Fibroblast of lung (primary cell): ENCODE measurements around the gene GRIK5. TPM values are rescaled to one million over a fixed set of nuclear protein-coding genes. Genes with fewer than 3 reads are reported as not detected.
A peak's percentile ranks its signal among the peaks of the same experiment; 100 is the strongest.

Source experiments
- DNase-seq, 2 donors: peaks; one replicate each; pipeline versions ENCODE4 v3.0.0 to v3.0.0-alpha.2; 2010; ENCODE audit warnings: low read depth in 2 of 2
- H2AFZ ChIP-seq: 2 replicates; pipeline ENCODE4 v1.5.1; 2012; ENCODE audit warnings: low read length, control low read depth, inconsistent platforms
- H3K27ac ChIP-seq: 2 replicates; pipeline ENCODE4 v1.5.1; 2011; ENCODE audit warnings: low read length, control low read depth; ENCODE audit not compliant: insufficient read depth
- H3K27me3 ChIP-seq: 2 replicates; pipeline ENCODE4 v1.5.1; 2011; ENCODE audit warnings: mild to moderate bottlenecking, low read length; ENCODE audit not compliant: control insufficient read depth, insufficient read depth
- H3K36me3 ChIP-seq: 2 replicates; pipeline ENCODE4 v1.5.1; 2011; ENCODE audit warnings: low read length; ENCODE audit not compliant: control insufficient read depth, insufficient read depth
- H3K4me1 ChIP-seq: 2 replicates; pipeline ENCODE4 v1.5.1; 2011; ENCODE audit warnings: low read length; ENCODE audit not compliant: control insufficient read depth, insufficient read depth; ENCODE audit errors: extremely low read depth
- H3K4me2 ChIP-seq: 2 replicates; pipeline ENCODE4 v1.5.1; 2011; ENCODE audit warnings: low read length, control low read depth; ENCODE audit not compliant: insufficient read depth; ENCODE audit errors: extremely low read depth
- H3K4me3 ChIP-seq, 4 experiments: fragments of 200-600 bp in 1 of 4; sonication (generic) in 1 of 4; replicated peaks in 1 of 4; 2 replicates each; pipeline ENCODE4 v1.5.1; 2011 to 2016; ENCODE audit warnings: low read length in 4 of 4, low read depth in 3 of 4, mild to moderate bottlenecking in 3 of 4, control low read depth in 2 of 4, inconsistent platforms in 1 of 4, mixed read lengths in 1 of 4; ENCODE audit not compliant: insufficient read depth in 1 of 4; ENCODE audit errors: control extremely low read depth in 1 of 4
- H3K79me2 ChIP-seq: 2 replicates; pipeline ENCODE4 v1.5.1; 2012; ENCODE audit warnings: mild to moderate bottlenecking, low read length, inconsistent platforms; ENCODE audit not compliant: control insufficient read depth, insufficient read depth
- H3K9ac ChIP-seq: 2 replicates; pipeline ENCODE4 v1.5.1; 2011; ENCODE audit warnings: mild to moderate bottlenecking, low read length, control low read depth; ENCODE audit not compliant: insufficient read depth
- H3K9me3 ChIP-seq: 2 replicates; pipeline ENCODE4 v1.5.1; 2012; ENCODE audit warnings: low read depth, low read length; ENCODE audit not compliant: control insufficient read depth, insufficient read depth
- H4K20me1 ChIP-seq: 2 replicates; pipeline ENCODE4 v1.5.1; 2011; ENCODE audit warnings: low read length; ENCODE audit not compliant: control insufficient read depth, insufficient read depth; ENCODE audit errors: extremely low read depth
- EZH2 ChIP-seq: IDR thresholded peaks from 2 replicates; pipeline ENCODE4 v1.5.1; 2012; ENCODE audit warnings: low read length, control low read depth, mild to moderate bottlenecking; ENCODE audit errors: missing control alignments
- polyA plus RNA-seq, 2 donors: library from polyadenylated mRNA; depleted of rRNA in 1 of 2; stranded (reverse) in 1 of 2; unstranded in 1 of 2; fragments of >200 nt; gene quantifications; 2 replicates each; pipeline ENCODE4 v1.2.1, GENCODE V29; 2011 to 2012; ENCODE audit warnings: missing spikeins in 1 of 2
- total RNA-seq: library from RNA; depleted of rRNA; stranded (reverse); fragments of >200 nt; gene quantifications from 2 replicates; pipeline ENCODE4 v1.2.1, GENCODE V29; 2014
- TF ChIP-seq, protein P1 (sequence below), 2 donors: IDR thresholded peaks in 1 of 2; conservative IDR thresholded peaks in 1 of 2; 1 replicate in 1 of 2; 2 replicates in 1 of 2; pipeline ENCODE4 v1.5.1; 2011 to 2012; ENCODE audit warnings: low read length in 2 of 2, control low read depth in 1 of 2, inconsistent platforms in 1 of 2, low read depth in 1 of 2, mild to moderate bottlenecking in 1 of 2

GRIK5 gene
- total and polyA plus RNA-seq, 2 donors (not counting 1 experiment from before 2014, with no cell fraction given), result 0.03 to 3.5 TPM

DNA sequence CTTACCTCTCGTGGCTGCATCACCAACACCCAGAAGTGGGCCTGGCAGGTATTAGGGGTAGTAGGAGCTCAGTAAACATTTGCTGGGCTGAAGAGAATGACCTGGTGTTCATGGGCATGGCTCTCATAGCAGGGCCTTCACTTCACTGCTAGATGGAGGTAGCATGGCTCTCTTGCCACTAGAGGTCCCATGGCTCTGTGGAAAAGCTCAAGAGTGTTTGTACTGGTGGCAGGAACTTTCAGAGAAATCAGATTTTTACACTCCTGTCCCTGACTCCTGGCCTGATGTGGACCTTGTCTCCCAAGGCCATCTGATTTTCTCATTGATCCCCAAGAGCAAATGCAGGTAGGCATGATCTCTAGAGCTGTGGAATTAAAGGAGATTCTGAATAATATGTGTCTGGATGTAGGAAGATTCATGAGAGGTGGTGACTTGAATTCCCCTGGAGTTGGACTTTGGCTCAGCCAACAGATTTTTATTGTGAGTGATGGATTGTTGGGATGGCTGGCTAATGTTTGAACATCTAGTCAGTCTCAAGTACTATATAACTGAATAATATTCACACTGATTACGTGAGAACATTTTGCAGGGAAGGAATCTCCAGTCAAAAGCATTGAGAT lies 11.7 kb upstream of the GRIK5 start:
- Histone ChIP-seq H3K27me3 (no peaks in the 10 kb centered on the region), H3K27ac (no peak overlapping the region), H3K4me3 (no peak overlapping the region), H4K20me1 (peaks cover 1% of the 10 kb centered on the region), H3K4me2 (no peak overlapping the region), H3K4me1 (no peaks in the 10 kb centered on the region), H3K36me3 (peaks cover 28% of the 10 kb centered on the region), H3K9me3 (no peaks in the 10 kb centered on the region), H3K79me2 (peaks cover 39% of the 10 kb centered on the region), H2AFZ (no peak overlapping the region), H3K9ac (no peak overlapping the region)
- TF ChIP-seq, protein P1, sequence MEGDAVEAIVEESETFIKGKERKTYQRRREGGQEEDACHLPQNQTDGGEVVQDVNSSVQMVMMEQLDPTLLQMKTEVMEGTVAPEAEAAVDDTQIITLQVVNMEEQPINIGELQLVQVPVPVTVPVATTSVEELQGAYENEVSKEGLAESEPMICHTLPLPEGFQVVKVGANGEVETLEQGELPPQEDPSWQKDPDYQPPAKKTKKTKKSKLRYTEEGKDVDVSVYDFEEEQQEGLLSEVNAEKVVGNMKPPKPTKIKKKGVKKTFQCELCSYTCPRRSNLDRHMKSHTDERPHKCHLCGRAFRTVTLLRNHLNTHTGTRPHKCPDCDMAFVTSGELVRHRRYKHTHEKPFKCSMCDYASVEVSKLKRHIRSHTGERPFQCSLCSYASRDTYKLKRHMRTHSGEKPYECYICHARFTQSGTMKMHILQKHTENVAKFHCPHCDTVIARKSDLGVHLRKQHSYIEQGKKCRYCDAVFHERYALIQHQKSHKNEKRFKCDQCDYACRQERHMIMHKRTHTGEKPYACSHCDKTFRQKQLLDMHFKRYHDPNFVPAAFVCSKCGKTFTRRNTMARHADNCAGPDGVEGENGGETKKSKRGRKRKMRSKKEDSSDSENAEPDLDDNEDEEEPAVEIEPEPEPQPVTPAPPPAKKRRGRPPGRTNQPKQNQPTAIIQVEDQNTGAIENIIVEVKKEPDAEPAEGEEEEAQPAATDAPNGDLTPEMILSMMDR (conservative IDR thresholded peaks at IDR 0.05 in 1 of 2, IDR thresholded peaks at IDR 0.05 in 1 of 2; ENCODE audit: low read depth in 1 of 2, low read length in 2 of 2), result peak; percentile 58 to 67
- TF ChIP-seq EZH2, result no peak
- DNase-seq, result peak; percentile 43 to 52

DNA sequence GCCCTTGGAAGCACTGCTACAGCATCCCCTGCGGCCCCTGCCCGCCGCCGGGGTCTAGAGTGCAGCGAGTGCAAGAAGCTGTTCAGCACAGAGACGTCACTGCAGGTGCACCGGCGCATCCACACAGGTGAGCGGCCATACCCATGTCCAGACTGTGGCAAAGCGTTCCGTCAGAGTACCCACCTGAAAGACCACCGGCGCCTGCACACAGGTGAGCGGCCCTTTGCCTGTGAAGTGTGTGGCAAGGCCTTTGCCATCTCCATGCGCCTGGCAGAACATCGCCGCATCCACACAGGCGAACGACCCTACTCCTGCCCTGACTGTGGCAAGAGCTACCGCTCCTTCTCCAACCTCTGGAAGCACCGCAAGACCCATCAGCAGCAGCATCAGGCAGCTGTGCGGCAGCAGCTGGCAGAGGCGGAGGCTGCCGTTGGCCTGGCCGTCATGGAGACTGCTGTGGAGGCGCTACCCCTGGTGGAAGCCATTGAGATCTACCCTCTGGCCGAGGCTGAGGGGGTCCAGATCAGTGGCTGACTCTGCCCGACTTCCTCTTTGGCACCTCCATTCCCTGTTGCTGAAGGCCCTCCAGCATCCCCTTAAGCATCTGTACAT lies 10.9 kb upstream of the GRIK5 start:
- peaks cover 1% of the 10 kb centered on the region for H4K20me1 ChIP-seq
- no peak overlapping the region for H3K4me2 ChIP-seq
- no peak overlapping the region for H3K4me3 ChIP-seq
- H3K4me1 ChIP-seq, result no peaks in the 10 kb centered on the region
- TF ChIP-seq, protein P1 (conservative IDR thresholded peaks at IDR 0.05 in 1 of 2, IDR thresholded peaks at IDR 0.05 in 1 of 2; ENCODE audit: low read depth in 1 of 2, low read length in 2 of 2), result no peak
- no peak for TF ChIP-seq EZH2
- peaks cover 28% of the 10 kb centered on the region for H3K36me3 ChIP-seq
- H3K9ac ChIP-seq, result no peak overlapping the region
- no peak for DNase-seq
- no peaks in the 10 kb centered on the region for H3K9me3 ChIP-seq
- no peak overlapping the region for H2AFZ ChIP-seq
- H3K79me2 ChIP-seq, result peaks cover 45% of the 10 kb centered on the region
- H3K27ac ChIP-seq, result no peak overlapping the region
- no peaks in the 10 kb centered on the region for H3K27me3 ChIP-seq

DNA sequence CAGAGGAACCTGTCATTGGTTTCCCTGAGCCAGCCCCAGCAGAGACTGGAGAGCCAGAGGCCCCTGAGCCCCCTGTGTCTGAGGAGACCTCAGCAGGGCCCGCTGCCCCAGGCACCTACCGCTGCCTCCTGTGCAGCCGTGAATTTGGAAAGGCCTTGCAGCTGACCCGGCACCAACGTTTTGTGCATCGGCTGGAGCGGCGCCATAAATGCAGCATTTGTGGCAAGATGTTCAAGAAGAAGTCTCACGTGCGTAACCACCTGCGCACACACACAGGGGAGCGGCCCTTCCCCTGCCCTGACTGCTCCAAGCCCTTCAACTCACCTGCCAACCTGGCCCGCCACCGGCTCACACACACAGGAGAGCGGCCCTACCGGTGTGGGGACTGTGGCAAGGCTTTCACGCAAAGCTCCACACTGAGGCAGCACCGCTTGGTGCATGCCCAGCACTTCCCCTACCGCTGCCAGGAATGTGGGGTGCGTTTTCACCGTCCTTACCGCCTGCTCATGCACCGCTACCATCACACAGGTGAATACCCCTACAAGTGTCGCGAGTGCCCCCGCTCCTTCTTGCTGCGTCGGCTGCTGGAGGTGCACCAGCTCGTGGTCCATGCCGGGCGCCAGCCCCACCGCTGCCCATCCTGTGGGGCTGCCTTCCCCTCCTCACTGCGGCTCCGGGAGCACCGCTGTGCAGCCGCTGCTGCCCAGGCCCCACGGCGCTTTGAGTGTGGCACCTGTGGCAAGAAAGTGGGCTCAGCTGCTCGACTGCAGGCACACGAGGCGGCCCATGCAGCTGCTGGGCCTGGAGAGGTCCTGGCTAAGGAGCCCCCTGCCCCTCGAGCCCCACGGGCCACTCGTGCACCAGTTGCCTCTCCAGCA lies 10.1 kb upstream of the GRIK5 start:
- Histone ChIP-seq H3K27me3 (no peaks in the 10 kb centered on the region), H3K9me3 (no peaks in the 10 kb centered on the region), H3K9ac (no peak overlapping the region), H3K79me2 (peaks cover 45% of the 10 kb centered on the region), H3K4me1 (peaks cover 1% of the 10 kb centered on the region), H2AFZ (no peak overlapping the region), H3K36me3 (peaks cover 28% of the 10 kb centered on the region), H3K4me3 (no peak overlapping the region), H4K20me1 (peaks cover 1% of the 10 kb centered on the region), H3K27ac (no peak overlapping the region), H3K4me2 (no peak overlapping the region)
- no peak for TF ChIP-seq EZH2
- TF ChIP-seq, protein P1 (conservative IDR thresholded peaks at IDR 0.05 in 1 of 2, IDR thresholded peaks at IDR 0.05 in 1 of 2; ENCODE audit: low read depth in 1 of 2, low read length in 2 of 2), result no peak
- DNase-seq, result no peak
